ENCODE measurements around the gene TRIM17.

Gene TRIM17

DNA sequence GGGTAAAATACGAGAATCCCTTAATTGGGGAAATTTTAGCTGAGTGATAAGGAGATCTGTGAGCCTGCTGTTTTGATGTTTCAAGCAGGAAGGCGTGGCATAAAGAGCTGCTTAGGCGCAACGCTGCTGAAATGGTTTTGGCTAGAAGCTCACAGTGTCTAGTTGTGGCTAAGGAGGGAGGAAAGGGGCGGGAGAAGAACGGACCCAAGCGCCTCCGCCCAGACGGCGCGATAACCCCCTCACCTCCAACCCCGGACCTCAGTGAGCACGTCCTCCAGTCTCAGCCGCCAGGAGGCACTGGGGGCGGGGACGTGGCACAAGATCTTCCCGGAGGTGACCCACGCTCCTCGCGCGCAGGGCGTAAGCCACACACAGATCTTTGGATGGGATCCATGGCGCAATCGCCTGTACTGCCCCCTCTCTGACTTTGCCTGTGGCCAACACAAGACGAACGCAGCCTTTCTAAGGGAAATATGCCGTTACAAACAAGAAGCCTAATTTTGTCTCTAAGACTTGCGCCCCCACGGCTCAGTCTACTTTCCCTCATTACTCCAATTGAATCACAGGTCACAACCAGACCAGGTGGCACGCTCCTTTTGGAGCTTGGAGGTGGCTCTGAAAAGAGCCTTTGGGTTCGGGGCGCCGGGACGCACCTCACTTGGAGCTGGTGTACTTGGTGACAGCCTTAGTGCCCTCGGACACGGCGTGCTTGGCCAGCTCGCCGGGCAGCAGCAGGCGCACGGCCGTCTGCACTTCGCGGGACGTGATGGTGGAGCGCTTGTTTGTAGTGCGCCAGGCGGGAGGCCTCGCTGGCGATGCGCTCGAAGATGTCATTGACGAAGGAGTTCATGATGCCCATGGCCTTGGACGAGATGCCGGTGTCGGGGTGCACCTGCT lies 47.1 kb upstream of the TRIM17 start:
- Histone ChIP-seq H3K27me3 (peaks cover 3 to 98% of the 10 kb centered on the region in 2 donors), H3K4me3 (peak overlapping the region in 1 of 2 donors; percentile 36), H3K27ac (no peak overlapping the region), H3K36me3 (no peaks in the 10 kb centered on the region), H3K9me3 (no peaks in the 10 kb centered on the region), H3K4me1 (peaks cover 0 to 25% (median 22%) of the 10 kb centered on the region in 4 donors)
- intact Hi-C loops (cut with DNase I; ENCODE audit: low total_unique reads) = loop anchor here (2.0 kb wide), 1 partner anchor 41 kb away; no protein-coding TSS in a partner anchor
- no peak for DNase-seq
- TF ChIP-seq, protein P1, sequence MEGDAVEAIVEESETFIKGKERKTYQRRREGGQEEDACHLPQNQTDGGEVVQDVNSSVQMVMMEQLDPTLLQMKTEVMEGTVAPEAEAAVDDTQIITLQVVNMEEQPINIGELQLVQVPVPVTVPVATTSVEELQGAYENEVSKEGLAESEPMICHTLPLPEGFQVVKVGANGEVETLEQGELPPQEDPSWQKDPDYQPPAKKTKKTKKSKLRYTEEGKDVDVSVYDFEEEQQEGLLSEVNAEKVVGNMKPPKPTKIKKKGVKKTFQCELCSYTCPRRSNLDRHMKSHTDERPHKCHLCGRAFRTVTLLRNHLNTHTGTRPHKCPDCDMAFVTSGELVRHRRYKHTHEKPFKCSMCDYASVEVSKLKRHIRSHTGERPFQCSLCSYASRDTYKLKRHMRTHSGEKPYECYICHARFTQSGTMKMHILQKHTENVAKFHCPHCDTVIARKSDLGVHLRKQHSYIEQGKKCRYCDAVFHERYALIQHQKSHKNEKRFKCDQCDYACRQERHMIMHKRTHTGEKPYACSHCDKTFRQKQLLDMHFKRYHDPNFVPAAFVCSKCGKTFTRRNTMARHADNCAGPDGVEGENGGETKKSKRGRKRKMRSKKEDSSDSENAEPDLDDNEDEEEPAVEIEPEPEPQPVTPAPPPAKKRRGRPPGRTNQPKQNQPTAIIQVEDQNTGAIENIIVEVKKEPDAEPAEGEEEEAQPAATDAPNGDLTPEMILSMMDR (IDR thresholded peaks at IDR 0.05) = no peak

DNA sequence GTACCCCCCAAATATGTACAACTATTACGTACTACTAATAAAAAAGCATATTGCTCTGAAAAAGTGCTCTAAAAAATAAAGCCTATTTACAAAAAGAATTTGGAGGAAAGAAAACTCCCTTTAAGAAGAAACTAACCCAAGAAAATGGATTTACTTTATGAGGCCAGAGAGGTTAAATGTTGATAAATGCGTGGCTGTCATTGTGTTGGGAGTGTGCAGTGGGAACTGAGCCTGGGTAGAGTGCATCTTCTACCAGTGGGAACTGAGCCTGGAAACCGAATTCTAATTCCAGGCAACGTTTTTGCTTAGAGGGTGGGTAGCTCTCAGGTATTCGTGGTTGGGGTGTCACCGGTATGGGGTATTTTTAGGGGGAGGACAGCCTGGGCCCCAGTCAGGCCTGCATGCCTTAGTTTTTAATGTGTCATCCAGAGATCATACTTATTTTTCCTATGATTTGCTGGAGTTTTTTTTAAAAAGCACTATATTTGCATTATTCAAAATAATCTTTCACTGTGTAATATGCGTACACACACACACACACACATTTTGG lies 46.4 kb upstream of the TRIM17 start:
- Histone ChIP-seq H3K27ac (no peak overlapping the region), H3K4me3 (no peak overlapping the region), H3K36me3 (no peaks in the 10 kb centered on the region), H3K4me1 (peaks cover 0 to 32% (median 23%) of the 10 kb centered on the region in 4 donors), H3K27me3 (peaks cover 3 to 93% of the 10 kb centered on the region in 2 donors), H3K9me3 (no peaks in the 10 kb centered on the region)
- no peak for DNase-seq
- TF ChIP-seq, protein P1 (IDR thresholded peaks at IDR 0.05) = no peak
- intact Hi-C loops (cut with DNase I; ENCODE audit: low total_unique reads) = loop anchor here (2.0 kb wide), 1 partner anchor 40 kb away; no protein-coding TSS in a partner anchor

DNA sequence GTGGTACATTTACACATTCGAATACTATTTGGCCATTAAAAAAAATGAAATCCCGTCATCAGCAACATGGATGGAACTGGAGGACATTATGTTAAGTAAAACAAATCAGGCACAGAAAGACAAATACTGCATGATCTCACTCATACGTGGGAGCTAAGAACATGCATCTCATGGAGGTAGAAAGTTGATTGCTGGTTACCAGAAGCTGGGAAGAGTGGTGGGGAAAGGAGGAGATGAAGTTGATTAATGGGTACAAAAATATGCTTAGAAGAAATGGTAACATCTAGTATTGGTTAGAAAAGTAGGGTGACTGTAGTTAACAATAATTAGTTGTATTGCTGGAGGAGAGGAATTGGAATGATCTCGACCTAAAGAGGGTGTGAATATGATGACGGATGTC lies 45.9 kb upstream of the TRIM17 start:
- H3K9me3 ChIP-seq = no peaks in the 10 kb centered on the region
- peaks cover 0 to 37% (median 24%) of the 10 kb centered on the region in 4 donors for H3K4me1 ChIP-seq
- TF ChIP-seq, protein P1 (IDR thresholded peaks at IDR 0.05) = no peak
- H3K36me3 ChIP-seq = no peaks in the 10 kb centered on the region
- DNase-seq = no peak
- no peak overlapping the region for H3K27ac ChIP-seq
- peaks cover 3 to 89% of the 10 kb centered on the region in 2 donors for H3K27me3 ChIP-seq
- intact Hi-C loops (cut with DNase I; ENCODE audit: low total_unique reads) = loop anchor here (2.0 kb wide), 1 partner anchor 40 kb away; no protein-coding TSS in a partner anchor
- no peak overlapping the region for H3K4me3 ChIP-seq

DNA sequence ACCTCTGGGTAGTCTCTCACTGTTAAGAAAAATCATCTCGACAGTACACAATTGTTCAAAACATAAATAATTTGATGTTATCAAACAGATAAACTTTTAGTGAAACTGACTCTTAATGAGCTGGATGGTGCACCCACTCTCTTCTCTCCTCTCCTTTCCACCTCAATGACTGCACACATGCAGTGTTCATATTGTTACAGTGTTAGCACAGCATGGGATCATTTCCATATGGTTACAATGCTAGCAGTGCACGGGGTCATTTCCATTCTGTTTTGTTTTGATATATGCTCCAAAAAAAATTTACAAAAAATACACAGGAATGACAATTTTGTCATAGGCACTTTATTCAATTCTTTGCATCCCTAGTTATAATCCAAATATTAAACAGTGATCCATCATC lies 44.2 kb upstream of the TRIM17 start:
- intact Hi-C loops (cut with DNase I; ENCODE audit: low total_unique reads) = no loop called here
- Histone ChIP-seq H3K36me3 (no peaks in the 10 kb centered on the region), H3K9me3 (no peaks in the 10 kb centered on the region), H3K4me3 (no peak overlapping the region), H3K4me1 (peaks cover 0 to 46% (median 29%) of the 10 kb centered on the region in 4 donors), H3K27me3 (peaks cover 3 to 78% of the 10 kb centered on the region in 2 donors), H3K27ac (no peak overlapping the region)
- no peak for DNase-seq
- TF ChIP-seq, protein P1 (IDR thresholded peaks at IDR 0.05) = no peak

DNA sequence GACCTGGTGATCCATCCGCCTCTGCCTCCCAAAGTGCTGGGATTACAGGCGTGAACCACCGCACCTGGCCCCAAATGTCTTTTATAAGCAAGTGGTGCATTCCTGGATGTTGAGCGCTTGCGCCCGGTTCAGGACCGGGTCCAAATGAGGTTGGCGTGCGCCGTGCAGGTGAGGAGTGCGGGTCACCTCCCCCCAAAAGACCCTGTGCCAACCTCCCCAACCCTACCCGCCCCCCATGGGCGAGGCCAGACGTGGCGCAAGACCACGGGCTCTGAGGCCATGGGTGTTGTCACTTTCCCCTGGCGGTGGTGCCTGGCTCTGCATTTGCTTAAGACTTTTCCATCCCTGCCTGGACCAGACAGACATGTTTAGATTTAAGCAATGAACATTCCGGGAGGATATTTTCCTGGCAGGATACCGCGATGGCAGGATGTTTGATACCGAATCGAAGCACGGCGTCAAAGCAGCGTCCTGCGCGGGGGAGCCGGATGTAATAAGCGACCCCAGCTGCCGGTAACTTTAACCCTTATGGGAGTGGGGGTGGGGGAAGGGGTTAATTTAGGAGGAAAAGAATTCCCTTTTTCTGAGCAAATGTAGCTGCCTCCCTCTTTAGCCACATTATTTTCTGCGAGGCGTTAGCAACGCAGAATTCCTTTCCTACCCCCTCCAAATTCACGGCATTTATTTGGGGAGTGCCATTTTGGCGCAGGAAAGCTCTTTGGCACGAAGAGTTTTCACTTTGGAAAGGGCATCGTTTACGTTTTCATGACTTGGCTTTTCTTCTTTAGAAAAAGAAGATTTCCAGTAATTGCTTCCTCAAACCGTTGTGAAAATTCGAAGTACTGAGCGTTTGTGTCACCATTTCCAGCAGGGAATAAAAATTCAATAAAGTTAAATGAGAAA lies 42.7 kb upstream of the TRIM17 start:
- peak; percentile 65 to 74 for DNase-seq
- Histone ChIP-seq H3K4me3 (peak overlapping the region; percentile 50 to 57), H3K27me3 (peaks cover 3 to 66% of the 10 kb centered on the region in 2 donors), H3K4me1 (peaks cover 0 to 39% (median 23%) of the 10 kb centered on the region in 4 donors), H3K27ac (peak overlapping the region in 1 of 2 donors; percentile 63), H3K9me3 (no peaks in the 10 kb centered on the region), H3K36me3 (no peaks in the 10 kb centered on the region)
- TF ChIP-seq, protein P1 (IDR thresholded peaks at IDR 0.05) = peak; percentile 49 to 55
- intact Hi-C loops (cut with DNase I; ENCODE audit: low total_unique reads) = no loop called here

Measured in tibial artery (tissue), 4 donors.